GM21360 (cell line): ENCODE results near the gene SLC7A5.
"Not testable (repeated sequence)": the region's sequence is repeated elsewhere in the genome, so short reads cannot be mapped to it uniquely, and the experiment has no call there.

Source experiments
- ATAC-seq: cut with Tn5 transposase; IDR thresholded peaks from one replicate; pipeline ENCODE4 v1.9.1; 2021; ENCODE audit warnings: mild to moderate bottlenecking, moderate library complexity; ENCODE audit not compliant: unreplicated experiment

The SLC7A5 gene

DNA sequence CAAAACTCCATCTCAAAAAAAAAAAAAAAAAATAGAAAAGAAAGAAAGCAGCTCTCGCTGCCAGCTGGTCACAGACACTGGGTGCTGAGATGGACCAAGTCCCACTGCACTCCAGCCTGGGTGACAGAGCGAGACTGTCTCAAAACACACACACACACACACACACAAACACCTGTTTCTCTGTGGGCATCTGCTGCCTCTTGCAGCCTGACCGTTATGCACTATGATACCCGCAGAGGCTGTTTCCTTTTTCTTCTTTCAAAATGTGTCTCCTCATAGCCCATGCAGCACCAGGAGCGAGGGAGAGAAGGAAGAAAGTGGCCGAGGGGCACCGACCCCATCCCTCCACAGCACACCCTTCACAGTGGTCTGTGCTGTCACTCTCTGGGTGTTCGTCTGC lies 66.6 kb downstream of the SLC7A5 start:
- ATAC-seq: no peak

DNA sequence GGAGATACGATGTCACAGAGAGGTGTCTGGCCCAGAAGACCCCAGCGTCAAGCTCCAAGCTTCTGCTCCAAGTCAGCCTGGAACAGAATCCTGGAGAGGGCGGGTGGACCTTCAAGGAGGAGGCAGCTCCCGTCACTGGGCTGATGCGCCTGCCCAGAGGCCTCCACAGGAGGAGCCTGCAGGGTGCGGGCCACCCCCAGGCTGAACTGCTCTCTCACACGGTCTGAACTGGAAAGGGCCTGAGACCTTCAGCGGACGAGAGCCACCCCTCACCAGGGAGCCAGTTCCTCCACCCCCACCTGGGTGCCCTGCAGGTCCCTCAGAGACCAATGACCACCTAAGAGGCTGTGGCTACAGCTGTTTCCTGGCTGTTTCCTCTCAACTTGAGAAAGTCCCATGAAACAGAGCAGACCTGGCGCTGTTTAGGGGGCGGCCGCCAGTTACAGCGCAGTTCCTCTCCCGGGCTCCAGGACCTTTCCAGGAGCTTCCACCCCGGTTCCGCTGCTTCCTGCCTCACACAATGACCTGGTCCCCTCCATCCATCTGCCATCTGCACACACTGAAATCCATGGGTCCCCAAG lies 67.5 kb downstream of the SLC7A5 start:
- no peak for ATAC-seq

- no peak for ATAC-seq
Observed at GRCh38 chr16:87800497-87800896, 68.8 kb downstream of the SLC7A5 start.

DNA sequence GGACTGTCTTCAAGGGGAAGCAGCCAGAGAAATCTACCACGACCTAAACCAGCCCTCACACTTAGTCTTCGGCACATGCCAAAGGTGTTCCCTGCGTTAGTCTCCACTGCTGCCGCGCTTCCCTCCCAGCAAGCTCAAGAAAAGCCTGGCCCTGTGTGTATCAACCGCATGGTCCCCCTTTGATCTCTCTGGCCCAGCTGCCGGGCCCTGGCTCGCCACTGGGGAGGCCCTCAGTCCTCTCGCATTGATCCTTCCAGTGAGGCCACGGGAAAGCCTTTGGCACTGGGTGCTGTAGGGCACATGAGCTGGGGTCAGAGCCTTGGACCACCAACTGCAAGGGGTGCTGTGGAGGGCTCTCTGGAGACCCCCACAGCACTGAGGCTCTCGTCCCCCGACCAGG lies 74.0 kb downstream of the SLC7A5 start:
- no peak for ATAC-seq

- ATAC-seq: no peak
Observed at GRCh38 chr16:87794485-87795078, 74.7 kb downstream of the SLC7A5 start.

GRCh38 chr16:87792205-87792565 lies 77.1 kb downstream of the SLC7A5 start:
- no peak for ATAC-seq

DNA sequence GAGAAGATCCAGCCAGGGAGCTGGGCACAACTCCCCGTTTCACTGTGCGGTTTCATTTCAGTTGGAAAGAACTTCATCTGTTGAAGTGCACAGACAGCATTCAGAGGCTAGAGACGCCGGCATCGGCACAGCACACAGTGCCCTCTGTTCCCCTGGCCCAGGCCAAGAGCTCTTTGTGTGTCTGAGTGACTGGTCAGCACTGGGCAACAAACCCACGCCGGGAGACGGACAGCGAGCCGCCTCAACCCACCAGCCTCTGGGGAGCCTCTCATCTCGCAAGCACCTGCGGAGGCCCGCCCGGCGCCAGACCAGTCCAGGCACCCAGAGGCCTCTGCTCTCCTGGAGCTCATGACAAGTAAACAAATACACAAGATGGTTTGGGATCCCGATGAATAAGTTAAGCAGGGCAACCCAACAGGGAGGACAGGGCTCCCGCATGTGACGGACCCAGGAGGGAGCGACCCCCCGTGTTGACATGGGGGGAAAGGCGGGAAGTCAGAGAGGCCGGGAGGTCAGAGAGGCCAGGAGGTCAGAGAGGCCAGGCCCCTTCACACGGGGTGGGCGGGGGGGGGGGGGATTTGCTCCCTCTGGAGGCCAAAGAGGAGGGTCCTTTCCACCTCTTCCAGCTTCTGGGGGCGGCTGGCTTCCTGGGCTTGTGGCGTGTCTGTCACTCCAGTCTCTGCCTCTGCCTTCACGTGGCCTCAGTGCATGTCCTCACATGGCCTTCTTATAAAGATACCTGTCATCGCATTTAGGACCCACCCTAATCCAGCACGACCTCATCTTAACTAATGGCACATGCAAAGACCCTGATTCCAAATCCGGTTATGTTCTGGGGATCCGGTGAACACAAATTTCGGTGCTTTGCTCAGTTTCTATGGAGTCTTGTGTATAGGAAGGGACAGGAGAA lies 77.8 kb downstream of the SLC7A5 start:
- ATAC-seq: no peak

DNA sequence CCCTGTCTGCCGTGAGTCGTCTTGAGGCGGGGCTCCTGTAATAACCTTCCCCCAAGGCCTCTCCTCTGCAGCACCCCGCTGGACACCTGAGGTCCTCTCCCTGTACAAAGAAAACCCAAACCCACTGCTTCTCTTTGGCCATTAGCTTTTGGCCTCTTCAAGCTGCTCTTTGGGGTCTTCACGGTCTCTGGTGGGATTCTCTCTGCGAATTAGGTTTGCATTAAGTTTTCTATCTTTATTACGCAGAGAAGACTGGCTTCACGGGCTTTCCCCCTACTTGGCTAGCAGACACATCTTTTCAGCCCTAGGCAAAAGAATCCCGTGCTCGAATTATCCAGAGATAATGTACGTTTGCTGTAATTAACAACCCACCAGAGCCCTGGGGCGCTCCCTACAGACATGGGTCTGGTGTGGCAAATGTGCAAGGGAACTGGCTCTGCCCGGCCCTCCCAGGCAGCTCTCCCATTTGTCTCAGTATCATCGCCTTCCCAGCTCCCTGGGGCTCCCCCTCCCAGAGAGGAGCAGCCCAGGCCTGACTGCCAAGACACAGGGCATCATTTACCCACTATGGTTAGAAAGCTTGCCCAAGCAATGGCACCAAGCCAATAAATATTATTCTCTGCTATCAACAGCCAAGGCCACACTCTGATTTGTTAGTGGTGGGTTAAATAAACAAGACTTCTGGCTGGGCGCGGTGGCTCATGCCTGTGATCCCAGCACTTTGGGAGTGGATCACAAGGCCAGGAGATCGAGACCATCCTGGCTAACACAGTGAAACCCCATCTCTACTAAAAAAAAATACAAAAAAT lies 78.8 kb downstream of the SLC7A5 start:
- ATAC-seq: no peak

DNA sequence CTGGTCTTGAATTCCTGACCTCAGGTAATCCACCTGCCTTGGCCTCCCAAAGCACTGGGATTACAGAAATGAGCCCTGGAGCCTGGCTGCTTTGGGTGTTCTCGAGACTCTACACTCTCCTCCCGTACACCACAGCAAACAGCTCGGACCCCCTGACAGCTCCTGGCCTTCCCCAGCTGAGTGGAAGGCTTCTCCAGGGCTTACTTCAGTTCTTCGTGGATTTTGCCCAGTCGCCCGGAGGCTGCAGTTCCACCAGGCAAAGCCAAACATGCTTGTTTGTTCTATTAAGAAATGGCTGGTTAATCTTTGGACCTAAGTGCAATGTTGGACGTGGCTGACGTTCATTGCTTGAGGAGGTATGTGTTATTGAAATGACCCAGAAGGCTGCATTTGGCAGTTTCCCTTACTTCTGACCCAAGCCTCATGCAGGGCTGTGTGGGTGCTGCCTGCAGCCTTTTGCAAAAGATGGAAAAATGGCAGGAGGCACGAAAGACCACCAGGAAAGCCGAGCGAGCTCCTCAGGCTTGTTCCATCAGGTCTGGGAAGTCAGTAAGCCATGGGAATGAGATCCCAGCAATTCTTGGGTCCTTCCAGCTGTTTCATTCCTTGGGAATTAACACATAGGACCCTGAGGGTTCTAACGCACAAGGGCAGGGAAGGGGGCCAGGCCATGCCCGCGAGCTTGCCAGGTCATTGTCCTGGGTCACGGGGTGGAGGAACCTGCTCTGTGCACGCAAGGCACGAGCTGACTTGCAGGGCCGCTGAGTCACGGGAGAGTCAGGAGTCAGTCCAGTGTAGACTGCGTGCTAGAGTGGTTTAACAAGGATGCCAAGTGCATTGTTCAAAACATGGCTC lies 79.6 kb downstream of the SLC7A5 start:
- no peak for ATAC-seq

GRCh38 chr16:87788730-87789436 lies 80.4 kb downstream of the SLC7A5 start:
- ATAC-seq: not testable (repeated sequence)

DNA sequence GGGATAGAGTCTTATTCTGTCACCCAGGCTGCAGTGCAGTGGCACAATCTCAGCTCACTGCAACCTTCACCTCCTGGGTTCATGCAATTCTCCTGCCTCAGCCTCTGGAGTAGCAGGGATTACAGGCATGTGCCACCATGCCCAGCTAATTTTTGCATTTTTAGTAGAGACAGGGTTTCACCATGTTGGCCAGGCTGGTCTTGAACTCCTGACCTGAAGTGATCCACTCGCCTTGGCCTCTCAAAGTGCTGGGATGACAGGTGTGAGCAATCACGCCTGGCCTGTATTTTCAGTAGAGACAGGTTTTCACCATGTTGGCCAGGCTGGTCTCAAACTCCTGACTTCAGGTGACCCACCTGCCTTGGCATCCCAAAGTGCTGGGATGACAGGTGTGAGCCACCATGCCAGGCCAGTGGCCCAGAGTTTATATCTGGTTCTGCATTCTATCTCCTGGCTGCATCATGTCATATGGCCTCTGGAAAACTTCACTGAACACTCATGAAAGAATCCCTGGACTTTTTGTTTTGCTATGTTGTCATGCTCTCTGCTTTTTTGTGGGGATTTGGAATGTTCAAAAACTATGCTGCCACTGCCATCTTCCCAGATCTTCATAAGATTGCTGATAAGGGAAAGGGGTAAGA lies 81.7 kb downstream of the SLC7A5 start:
- not testable (repeated sequence) for ATAC-seq

DNA sequence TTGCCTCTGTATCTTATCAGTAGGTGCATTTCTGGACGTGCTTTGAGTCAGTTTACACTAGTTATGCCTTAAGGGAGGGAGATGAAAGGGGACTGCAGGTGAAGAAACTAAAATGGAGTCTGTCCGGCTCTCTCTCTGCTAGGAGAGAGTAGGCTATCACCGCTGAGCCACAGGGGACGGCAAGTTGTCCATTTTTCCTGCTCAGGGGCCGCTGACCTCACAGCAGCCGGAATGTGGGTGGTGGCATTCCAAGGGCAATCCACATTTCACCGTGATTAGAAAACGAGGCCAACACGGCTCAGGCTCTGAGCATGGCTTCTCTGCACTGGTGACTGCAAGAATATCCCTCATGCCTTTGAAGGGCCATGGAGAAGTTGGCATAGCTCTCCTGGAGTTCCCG lies 84.5 kb downstream of the SLC7A5 start:
- no peak for ATAC-seq

- ATAC-seq: no peak
Observed at GRCh38 chr16:87782033-87782432, 87.3 kb downstream of the SLC7A5 start.

- no peak for ATAC-seq
Observed at GRCh38 chr16:87780385-87780989, 88.8 kb downstream of the SLC7A5 start.
